C4-2B (cell line): Measurements from ENCODE around the gene MIPEP.
A peak's percentile ranks its signal among the peaks of the same experiment; 100 is the strongest.

Experiments used
- H3K27ac ChIP-seq: fragments of 450-650 bp; 2 replicates; pipeline ENCODE4 v1.5.1; 2017
- ZFX ChIP-seq: fragments of 450-650 bp; IDR thresholded peaks from 2 replicates; pipeline ENCODE4 v1.6.1; 2017
- TF ChIP-seq, protein P1 (sequence below): fragments of 450-650 bp; conservative IDR thresholded peaks from 2 replicates; pipeline ENCODE4 v1.5.1; 2017; ENCODE audit warnings: mild to moderate bottlenecking

Gene MIPEP

DNA sequence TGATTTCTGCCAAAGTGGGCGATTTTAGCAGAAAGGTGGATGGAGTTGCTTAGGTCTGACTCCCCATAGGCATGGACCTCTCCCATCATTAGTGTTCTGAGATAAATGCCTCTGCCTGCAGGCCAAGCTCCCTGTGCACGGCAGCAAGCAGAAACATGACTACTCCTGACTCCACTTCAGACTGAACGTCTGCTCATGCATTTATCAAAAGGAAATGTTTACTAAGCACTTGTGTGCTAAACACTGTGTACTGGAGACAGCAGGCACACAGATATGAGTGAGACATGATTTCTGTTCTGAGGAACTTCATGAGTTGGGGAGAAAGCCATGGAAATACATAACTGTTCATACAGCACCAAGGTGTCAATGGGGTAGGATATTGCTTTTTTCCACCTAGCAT is 149.6 kb downstream of the MIPEP start:
- H3K27ac ChIP-seq = no peak overlapping the region
- TF ChIP-seq ZFX = no peak
- TF ChIP-seq, protein P1, sequence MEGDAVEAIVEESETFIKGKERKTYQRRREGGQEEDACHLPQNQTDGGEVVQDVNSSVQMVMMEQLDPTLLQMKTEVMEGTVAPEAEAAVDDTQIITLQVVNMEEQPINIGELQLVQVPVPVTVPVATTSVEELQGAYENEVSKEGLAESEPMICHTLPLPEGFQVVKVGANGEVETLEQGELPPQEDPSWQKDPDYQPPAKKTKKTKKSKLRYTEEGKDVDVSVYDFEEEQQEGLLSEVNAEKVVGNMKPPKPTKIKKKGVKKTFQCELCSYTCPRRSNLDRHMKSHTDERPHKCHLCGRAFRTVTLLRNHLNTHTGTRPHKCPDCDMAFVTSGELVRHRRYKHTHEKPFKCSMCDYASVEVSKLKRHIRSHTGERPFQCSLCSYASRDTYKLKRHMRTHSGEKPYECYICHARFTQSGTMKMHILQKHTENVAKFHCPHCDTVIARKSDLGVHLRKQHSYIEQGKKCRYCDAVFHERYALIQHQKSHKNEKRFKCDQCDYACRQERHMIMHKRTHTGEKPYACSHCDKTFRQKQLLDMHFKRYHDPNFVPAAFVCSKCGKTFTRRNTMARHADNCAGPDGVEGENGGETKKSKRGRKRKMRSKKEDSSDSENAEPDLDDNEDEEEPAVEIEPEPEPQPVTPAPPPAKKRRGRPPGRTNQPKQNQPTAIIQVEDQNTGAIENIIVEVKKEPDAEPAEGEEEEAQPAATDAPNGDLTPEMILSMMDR = no peak

DNA sequence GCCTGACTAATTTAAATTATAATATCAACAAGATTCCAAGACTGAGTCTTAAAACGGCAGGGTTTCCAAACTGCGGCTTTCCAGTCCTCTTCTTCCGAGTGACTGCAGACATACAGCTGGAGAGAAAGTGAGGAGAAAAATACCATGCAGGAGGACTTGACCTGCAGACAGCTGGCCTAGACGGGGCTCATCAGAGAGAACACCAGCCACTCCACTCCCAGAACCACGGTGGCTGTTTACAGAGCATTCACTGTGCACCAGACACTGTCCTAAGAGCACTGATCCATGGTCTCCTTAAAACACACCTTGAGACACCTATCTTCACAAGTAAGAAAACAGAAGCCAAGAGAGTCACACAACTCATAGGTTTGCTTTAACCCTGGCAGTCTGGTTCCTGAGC is 152.7 kb downstream of the MIPEP start:
- TF ChIP-seq ZFX = no peak
- TF ChIP-seq, protein P1 = no peak
- no peak overlapping the region for H3K27ac ChIP-seq

DNA sequence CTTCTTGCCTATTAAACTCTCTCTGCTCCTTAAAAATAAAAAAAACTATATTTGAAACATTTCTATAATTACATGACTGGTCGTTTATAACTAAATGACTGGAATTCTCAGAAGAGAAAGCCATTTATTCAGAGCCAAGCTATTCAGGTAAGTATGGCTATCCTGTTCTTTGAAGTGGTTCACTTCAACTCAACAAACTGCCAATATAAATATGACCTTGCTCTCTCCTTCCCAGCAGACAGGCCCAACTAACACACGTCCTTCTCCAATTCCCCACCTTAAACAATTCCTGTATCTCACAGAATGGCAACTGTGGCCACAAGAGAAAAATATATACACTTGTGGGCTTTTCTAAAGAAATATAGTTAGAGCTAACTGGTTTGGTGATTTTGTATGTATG is 153.9 kb downstream of the MIPEP start:
- no peak overlapping the region for H3K27ac ChIP-seq
- TF ChIP-seq, protein P1 = no peak
- TF ChIP-seq ZFX = no peak

DNA sequence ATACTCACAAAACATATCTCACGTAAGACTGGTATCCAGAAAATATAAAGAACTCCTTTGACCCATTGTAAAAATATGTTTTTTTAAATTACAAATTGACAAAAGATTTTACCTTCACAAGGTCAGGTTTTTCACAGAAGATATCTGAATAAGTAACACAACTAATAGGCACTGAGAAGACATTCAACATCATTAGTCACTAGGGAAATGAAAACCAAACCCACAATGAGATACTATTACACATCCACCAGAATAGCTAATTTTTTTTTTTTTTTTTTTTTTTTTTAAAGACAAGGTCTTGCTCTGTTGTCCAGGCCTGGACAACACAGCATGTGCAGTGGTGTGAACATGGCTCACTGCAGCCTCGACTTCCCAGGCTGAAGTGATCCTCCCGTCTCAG is 157.5 kb downstream of the MIPEP start:
- TF ChIP-seq ZFX = no peak
- TF ChIP-seq, protein P1 = no peak
- H3K27ac ChIP-seq = no peak overlapping the region

DNA sequence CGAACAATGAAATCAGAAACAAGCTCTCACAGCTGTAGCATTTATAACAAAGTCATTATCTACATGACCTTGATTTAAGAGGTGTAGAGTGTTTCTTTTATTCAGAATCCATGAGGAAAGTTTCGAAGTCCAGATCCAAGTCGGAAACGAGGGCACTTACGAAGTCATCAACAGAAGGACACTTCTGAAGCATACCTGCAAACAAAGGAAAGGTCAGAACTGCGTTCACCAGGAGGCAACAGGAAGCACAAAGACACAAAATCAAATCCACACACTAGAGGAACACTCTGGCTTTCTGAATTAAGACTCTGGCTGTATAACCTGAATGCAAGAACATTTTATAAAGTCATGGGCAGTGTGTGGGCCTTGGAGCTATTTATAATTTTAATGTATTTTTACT is 158.9 kb downstream of the MIPEP start:
- TF ChIP-seq, protein P1 = no peak
- no peak for TF ChIP-seq ZFX

DNA sequence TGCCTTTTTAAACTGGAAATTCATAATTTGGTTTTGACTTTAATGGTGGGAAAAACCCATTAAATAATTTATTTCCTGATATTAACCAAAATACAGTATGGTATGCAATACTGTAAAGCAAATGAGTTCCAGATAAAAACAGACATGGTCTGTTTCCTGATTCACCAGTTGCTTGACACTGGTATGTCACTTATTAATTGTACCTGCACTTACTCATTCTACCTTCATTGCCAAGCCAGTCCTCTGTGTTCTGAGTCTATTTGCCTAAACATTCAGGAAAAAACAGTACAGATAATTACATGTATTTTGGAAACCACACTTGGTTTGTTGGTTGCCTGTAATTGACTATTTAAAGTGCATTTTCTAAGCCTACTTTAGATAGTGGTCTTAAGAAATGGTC is 159.7 kb downstream of the MIPEP start:
- no peak for TF ChIP-seq ZFX
- H3K27ac ChIP-seq = peak overlapping the region; percentile 58

More for the DNA sequence above, 158.9 kb downstream of the MIPEP start:
- no peak overlapping the region for H3K27ac ChIP-seq

DNA sequence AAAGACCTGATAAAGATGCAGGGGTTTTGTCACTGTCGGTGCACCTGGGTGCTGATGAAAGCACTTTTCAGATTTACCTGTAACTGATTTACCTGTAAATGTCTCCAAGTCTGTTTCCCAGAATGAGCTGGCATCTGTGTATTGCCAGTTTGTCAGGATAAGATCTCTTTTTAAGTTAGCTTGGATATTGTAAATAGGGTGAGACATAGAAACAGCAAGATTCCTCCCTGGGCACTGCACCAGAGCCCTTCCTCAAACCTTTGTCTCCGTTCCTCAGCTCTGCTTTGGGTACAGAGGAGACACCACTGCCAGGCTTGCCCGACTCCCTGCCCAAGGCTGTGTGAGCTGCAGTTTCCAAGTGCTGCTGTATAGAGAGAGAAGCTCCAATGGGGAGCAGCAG is 160.4 kb downstream of the MIPEP start:
- TF ChIP-seq, protein P1 = no peak
- no peak for TF ChIP-seq ZFX
- H3K27ac ChIP-seq = peak overlapping the region; percentile 58

DNA sequence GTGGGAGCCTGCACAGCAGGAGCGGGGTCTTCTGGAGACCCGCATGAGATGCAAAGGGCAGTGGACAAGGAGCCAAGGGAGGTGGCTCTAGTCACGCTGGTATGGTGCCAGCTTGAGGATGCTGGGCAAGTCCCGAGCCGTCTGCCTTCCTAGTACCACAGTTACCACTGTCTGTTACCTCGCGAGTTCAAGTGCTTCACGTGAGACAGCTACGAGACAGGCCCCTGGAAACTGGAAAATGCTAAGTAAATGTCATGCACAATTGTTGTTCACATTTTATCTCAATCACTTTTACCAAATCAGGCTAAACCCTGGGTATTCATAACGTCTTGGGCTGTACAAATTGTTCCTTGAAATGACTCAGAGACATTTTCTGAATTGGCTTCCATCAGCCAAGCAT is 163.3 kb downstream of the MIPEP start:
- TF ChIP-seq ZFX = no peak
- TF ChIP-seq, protein P1 = no peak
- peak overlapping the region; percentile 0; the same call in 1 of the 2 replicates for H3K27ac ChIP-seq
